Lower leg skin (tissue), 3 donors: ENCODE results near the gene POLL.

ENCODE experiments used
- CTCF ChIP-seq, 3 donors: fragments of 450-650 bp; IDR thresholded peaks; one replicate each; pipeline ENCODE4 v1.5.1; 2016; ENCODE audit warnings: antibody characterized with exemption in 3 of 3, mild to moderate bottlenecking in 3 of 3, moderate library complexity in 2 of 3
- POLR2A ChIP-seq, 2 donors: fragments of 450-650 bp; IDR thresholded peaks; one replicate each; pipeline ENCODE4 v1.6.1; 2016 to 2017; ENCODE audit warnings: antibody characterized with exemption in 2 of 2, mild to moderate bottlenecking in 1 of 2, moderate library complexity in 1 of 2

DNA sequence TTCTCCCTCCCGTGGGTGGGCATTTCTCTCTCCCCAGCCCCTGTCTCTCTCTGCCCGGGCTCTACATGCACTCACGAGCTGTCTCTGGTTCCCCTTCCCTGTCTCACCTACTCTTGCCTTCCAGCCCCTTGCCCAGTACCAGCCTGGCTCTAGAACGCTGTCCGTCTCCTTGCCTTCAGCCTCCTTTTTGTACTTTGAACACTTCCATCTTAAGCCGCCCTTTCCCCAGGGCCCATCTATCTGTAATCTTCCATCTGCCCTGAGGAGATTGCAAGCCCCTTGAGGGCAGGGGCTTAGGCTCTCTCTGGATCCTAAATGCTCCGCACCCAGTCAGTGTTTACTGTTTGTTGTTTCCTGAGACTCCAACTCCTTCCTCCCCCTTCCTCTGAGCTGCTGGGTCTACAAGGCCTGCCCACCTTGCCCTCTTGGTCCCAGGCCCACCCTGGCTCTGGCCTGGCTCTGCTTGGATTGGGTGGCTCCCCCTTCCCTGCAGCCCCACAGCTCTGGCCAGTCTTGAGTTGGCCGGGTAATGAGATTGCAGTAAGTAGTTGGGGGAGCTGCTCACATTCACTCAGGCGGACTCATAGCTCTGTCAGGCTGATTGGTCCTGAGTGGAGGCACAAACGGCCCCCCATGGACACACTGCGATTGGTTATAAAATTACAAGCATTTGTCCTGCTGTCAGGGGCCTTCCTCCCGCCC lies 28.3 kb downstream of the POLL start:
- TF ChIP-seq CTCF (IDR thresholded peaks at IDR 0.05), result no peak
- no peak for TF ChIP-seq POLR2A (IDR thresholded peaks at IDR 0.05)
